GM19395 (cell line): ENCODE data around the gene PIAS3.
"Not testable (repeated sequence)": the region's sequence is repeated elsewhere in the genome, so short reads cannot be mapped to it uniquely, and the experiment has no call there.

Experiments used
- ATAC-seq: cut with Tn5 transposase; IDR thresholded peaks from one replicate; pipeline ENCODE4 v1.9.1; 2021; ENCODE audit warnings: mild to moderate bottlenecking, moderate library complexity; ENCODE audit not compliant: unreplicated experiment

Gene PIAS3

GRCh38 chr1:145877923-145878486, 19.1 kb upstream of the PIAS3 start:
- ATAC-seq = no peak

GRCh38 chr1:145874646-145875045, 15.8 kb upstream of the PIAS3 start:
- no peak for ATAC-seq

- no peak for ATAC-seq
Observed at GRCh38 chr1:145871994-145872924, 13.4 kb upstream of the PIAS3 start.

- ATAC-seq = no peak
Observed at GRCh38 chr1:145868232-145868631, 9.4 kb upstream of the PIAS3 start.

GRCh38 chr1:145863282-145864018, 4.6 kb upstream of the PIAS3 start:
- ATAC-seq = no peak

- ATAC-seq = peak; percentile 62
Observed at GRCh38 chr1:145859491-145860023, 676 bp upstream of the PIAS3 start.

- no peak for ATAC-seq
Observed at GRCh38 chr1:145858238-145858900, 512 bp downstream of the PIAS3 start.

GRCh38 chr1:145857170-145857569, 1.7 kb downstream of the PIAS3 start:
- ATAC-seq = no peak

GRCh38 chr1:145855426-145855948, 3.4 kb downstream of the PIAS3 start:
- ATAC-seq = no peak

GRCh38 chr1:145849356-145850160, 9.3 kb downstream of the PIAS3 start:
- ATAC-seq = no peak

GRCh38 chr1:145847827-145848226, 11.1 kb downstream of the PIAS3 start:
- ATAC-seq = no peak

- no peak for ATAC-seq
Observed at GRCh38 chr1:145846201-145846612, 12.7 kb downstream of the PIAS3 start.

- ATAC-seq = peak; percentile 65
Observed at GRCh38 chr1:145845514-145846161, 13.2 kb downstream of the PIAS3 start, which contains the start of gene NUDT17. NUDT17 (plus strand) TSS chr1:145845630; CDS start chr1:145845641, 11 bp downstream.

- peak; percentile 77 for ATAC-seq
Observed at GRCh38 chr1:145845144-145845513, 13.8 kb downstream of the PIAS3 start.

GRCh38 chr1:145843031-145843430, 15.8 kb downstream of the PIAS3 start:
- ATAC-seq = no peak

GRCh38 chr1:145837656-145838055, 21.2 kb downstream of the PIAS3 start:
- ATAC-seq = no peak

- ATAC-seq = not testable (repeated sequence)
Observed at GRCh38 chr1:145830810-145831209, 28.1 kb downstream of the PIAS3 start.

GRCh38 chr1:145828367-145829026, 30.4 kb downstream of the PIAS3 start:
- ATAC-seq = no peak

GRCh38 chr1:145827966-145828365, 30.9 kb downstream of the PIAS3 start:
- no peak for ATAC-seq
